K562 (cell line): Measurements from ENCODE around the gene CTSW. TPM values are rescaled to one million over a fixed set of nuclear protein-coding genes. Genes with fewer than 3 reads are reported as not detected.

Source experiments
- ATAC-seq: fragments of 200-7000 bp; cut with Tn5 transposase; 3 replicates; pipeline ENCODE4 v1.9.1; 2020; ENCODE audit warnings: moderate library complexity
- BruUV-seq: library from RNA; stranded (reverse); fragments of 400-500 nt; replicated peaks from 2 replicates; lab custom pipeline; 2021; lab: Mats Ljungman, UMichigan
- CTCF ChIA-PET: fragments of 300-600 bp; formaldehyde crosslinking; extraction: SDS; loops from one replicate; lab custom pipeline; 2021; ENCODE audit warnings: low intra/inter-chr PET ratio; lab: Yijun Ruan, JAX
- POLR2A ChIA-PET: fragments of 300-600, 350-650 bp; sonication (Branson Sonifier 250); formaldehyde crosslinking; extraction: SDS; loops from one replicate; lab custom pipeline; 2021; ENCODE audit warnings: antibody characterized with exemption, inconsistent platforms; lab: Yijun Ruan, JAX
- DNase-seq, 4 experiments: peaks; one replicate each; pipeline versions ENCODE4 v3.0.0 to v3.0.0-alpha.2; 2011 to 2018; ENCODE audit warnings: low spot score in 3 of 4, mixed read lengths in 3 of 4; ENCODE audit errors: extremely low read depth in 1 of 4
- FAIRE-seq: peaks from 2 replicates; lab custom pipeline; 2011; peaks lifted over from hg19 to GRCh38; lab: Jason Lieb, UNC
- H2AFZ ChIP-seq: 2 replicates; pipeline ENCODE4 v1.6.0; 2011; ENCODE audit warnings: low read depth, low read length, control low read depth, inconsistent platforms
- H3K27ac ChIP-seq: fragments of 200-600 bp; 3 replicates; pipeline ENCODE4 v1.8.0; 2011; ENCODE audit warnings: low read depth, mild to moderate bottlenecking, control low read depth, inconsistent platforms, low read length, moderate library complexity, mixed read lengths; ENCODE audit errors: extremely low read depth
- H3K27me3 ChIP-seq, 2 experiments: fragments of 300-600 bp in 1 of 2; 2 replicates in 1 of 2; 3 replicates in 1 of 2; pipeline versions ENCODE4 v1.6.0 to v1.8.0; 2011; ENCODE audit warnings: inconsistent platforms in 2 of 2, low read length in 2 of 2, mild to moderate bottlenecking in 1 of 2, mixed read lengths in 1 of 2, moderate library complexity in 1 of 2; ENCODE audit not compliant: control insufficient read depth in 2 of 2, insufficient read depth in 2 of 2
- H3K36me3 ChIP-seq: fragments of 300-600 bp; 3 replicates; pipeline ENCODE4 v1.8.0; 2011; ENCODE audit warnings: mild to moderate bottlenecking, low read length, inconsistent platforms; ENCODE audit not compliant: control insufficient read depth, insufficient read depth
- H3K4me1 ChIP-seq, 2 experiments: fragments of 200-600 bp in 1 of 2; replicated peaks in 1 of 2; 2 replicates in 1 of 2; 3 replicates in 1 of 2; pipeline versions ENCODE4 v1.5.1 to v1.8.0; 2011; ENCODE audit warnings: inconsistent platforms in 2 of 2, low read length in 2 of 2, mild to moderate bottlenecking in 1 of 2, mixed read lengths in 1 of 2, moderate library complexity in 1 of 2; ENCODE audit not compliant: control insufficient read depth in 2 of 2, insufficient read depth in 2 of 2
- H3K4me2 ChIP-seq: 2 replicates; pipeline ENCODE4 v1.6.1; 2011; ENCODE audit warnings: low read length, control low read depth, inconsistent platforms, mixed read lengths; ENCODE audit not compliant: insufficient read depth
- H3K4me3 ChIP-seq: fragments of 200-600 bp; sonication (generic), shearing (Covaris generic); 2 replicates; pipeline ENCODE4 v1.5.1; 2016; ENCODE audit warnings: control low read depth, inconsistent platforms
- H3K79me2 ChIP-seq: fragments of 200-600 bp; 3 replicates; pipeline ENCODE4 v1.8.0; 2011; ENCODE audit warnings: low read length, inconsistent platforms; ENCODE audit not compliant: control insufficient read depth, insufficient read depth
- H3K9ac ChIP-seq, 2 experiments: 2 replicates each; pipeline versions ENCODE4 v1.6.0 to v1.6.1; 2011; ENCODE audit warnings: low read depth in 2 of 2, low read length in 2 of 2, control low read depth in 1 of 2, inconsistent platforms in 1 of 2, mild to moderate bottlenecking in 1 of 2, mixed read lengths in 1 of 2; ENCODE audit not compliant: insufficient read depth in 1 of 2
- H3K9me1 ChIP-seq: one replicate; pipeline ENCODE4 v1.6.0; 2011; ENCODE audit warnings: inconsistent platforms, mild to moderate bottlenecking, low read length, moderate library complexity; ENCODE audit not compliant: control insufficient read depth, insufficient read depth
- H3K9me3 ChIP-seq: replicated peaks from 2 replicates; pipeline ENCODE4 v1.5.1; 2011; ENCODE audit warnings: low read depth, low read length, inconsistent platforms; ENCODE audit not compliant: control insufficient read depth, insufficient read depth
- H4K20me1 ChIP-seq: replicated peaks from 2 replicates; pipeline ENCODE4 v1.6.1; 2011; ENCODE audit warnings: low read length, inconsistent platforms, mixed read lengths; ENCODE audit not compliant: control insufficient read depth, insufficient read depth
- ARID3A ChIP-seq: IDR thresholded peaks from 2 replicates; pipeline ENCODE4 v1.6.1; 2012; ENCODE audit warnings: low read depth, low read length, improper control_type of control experiment, borderline replicate concordance
- ARNT ChIP-seq, 2 experiments: fragments of 450-650 bp; IDR thresholded peaks; 2 replicates each; pipeline ENCODE4 v1.6.1; 2016; ENCODE audit warnings: mild to moderate bottlenecking in 1 of 2
- GABPB1 ChIP-seq: sonication (generic); formaldehyde crosslinking; IDR thresholded peaks from 2 replicates; pipeline ENCODE4 v1.8.0; 2022; ENCODE audit warnings: mild to moderate bottlenecking, missing genetic modification reagents
- GABPB2 ChIP-seq: fragments of 250-450 bp; sonication (Bioruptor Pico); conservative IDR thresholded peaks from 2 replicates; pipeline ENCODE4 v1.5.1; 2021; ENCODE audit warnings: mild to moderate bottlenecking
- HDAC2 ChIP-seq: fragments of 450-650 bp; IDR thresholded peaks from 2 replicates; pipeline ENCODE4 v1.6.1; 2016; ENCODE audit warnings: mild to moderate bottlenecking
- ILF3 ChIP-seq: fragments of 450-650 bp; IDR thresholded peaks from 2 replicates; pipeline ENCODE4 v1.6.1; 2018; ENCODE audit warnings: antibody characterized with exemption, mild to moderate bottlenecking, moderate library complexity, borderline replicate concordance
- MTA3 ChIP-seq: fragments of 450-650 bp; formaldehyde crosslinking; IDR thresholded peaks from 2 replicates; pipeline ENCODE4 v1.6.1; 2017; ENCODE audit warnings: mild to moderate bottlenecking, borderline replicate concordance
- SMAD1 ChIP-seq: fragments of 150-350 bp; IDR thresholded peaks from 2 replicates; pipeline ENCODE4 v1.6.1; 2014; ENCODE audit warnings: low read length, low read depth; ENCODE audit not compliant: partially characterized antibody
- SMARCB1 ChIP-seq: IDR thresholded peaks from 2 replicates; pipeline ENCODE4 v1.6.1; 2011; ENCODE audit warnings: improper control_type of control experiment, low read depth; ENCODE audit not compliant: insufficient read length
- SUPT5H ChIP-seq: fragments of 450-650 bp; IDR thresholded peaks from 2 replicates; pipeline ENCODE4 v1.6.1; 2016
- ZFP36 ChIP-seq: fragments of 150-350 bp; IDR thresholded peaks from 2 replicates; pipeline ENCODE4 v1.6.1; 2018; ENCODE audit warnings: low read length, low read depth; ENCODE audit not compliant: partially characterized antibody
- ZNF143 ChIP-seq: sonication (generic); formaldehyde crosslinking; IDR thresholded peaks from 2 replicates; pipeline ENCODE4 v1.9.0; 2022; ENCODE audit warnings: mild to moderate bottlenecking, missing genetic modification reagents
- WGBS: fragments of 100-300 bp; shearing (Covaris generic); methylation state at CpG from one replicate; pipeline ENCODE4 v1.1.6; 2016; ENCODE audit warnings: low coverage, mixed read lengths; ENCODE audit not compliant: insufficient coverage; ENCODE audit errors: missing lambda C conversion rate; 5-methylcytosine and 5-hydroxymethylcytosine counted together
- in situ Hi-C: fragments of 300-500 bp; cut with MboI; formaldehyde crosslinking; loops from 4 replicates; pipeline ENCODE4 v1.15.0; 2018; ENCODE audit warnings: inconsistent platforms, mixed read lengths
- intact Hi-C: fragments of 100-400 bp; cut with micrococcal nuclease; formaldehyde crosslinking; loops from 2 replicates; pipeline ENCODE4 v1.14.2; 2022
- polyA plus RNA-seq, 8 experiments: library from polyadenylated mRNA; depleted of rRNA in 4 of 8; stranded (reverse) in 5 of 8; unstranded in 3 of 8; fragments of >200 nt; fragmentation: Nextera tagmentation in 2 of 8; fragmentation: Illumina TruSeq in 1 of 8; extraction: Ambion mirVana in 2 of 8; extraction: Trizol in 1 of 8; gene quantifications; 2 replicates each; pipeline versions ENCODE4 v1.2.1 to v1.2.3, GENCODE V29; 2011 to 2014; ENCODE audit warnings: inconsistent platforms in 1 of 8, missing spikeins in 1 of 8
- total RNA-seq, 7 experiments: library from RNA; depleted of rRNA in 6 of 7; stranded (reverse); fragments of >200 nt in 6 of 7; fragmentation: Illumina TruSeq in 2 of 7; extraction: Trizol in 2 of 7; gene quantifications; 2 replicates each; pipeline versions ENCODE4 v1.2.1 to v1.2.3, GENCODE V29; 2011 to 2021; ENCODE audit warnings: low replicate concordance in 1 of 7
- TF ChIP-seq, protein P1 (sequence below), 3 experiments: fragments of 200-800 bp in 1 of 3; fragments of 250-450 bp in 1 of 3; fragments of 450-650 bp in 1 of 3; sonication (Bioruptor Pico) in 1 of 3; sonication (Bioruptor generic) in 1 of 3; formaldehyde crosslinking in 1 of 3; IDR thresholded peaks; 2 replicates each; pipeline versions ENCODE4 v1.6.1 to v1.8.0; 2016 to 2022; ENCODE audit warnings: mild to moderate bottlenecking in 2 of 3, missing genetic modification characterization in 2 of 3, missing compliant biosample characterization in 1 of 3, moderate library complexity in 1 of 3

CTSW gene
- total and polyA plus RNA-seq, 9 of the 15 experiments (the other 6 are each of a cell fraction or from before 2014, with no cell fraction given), result 0.04 TPM; not detected in 8

DNA sequence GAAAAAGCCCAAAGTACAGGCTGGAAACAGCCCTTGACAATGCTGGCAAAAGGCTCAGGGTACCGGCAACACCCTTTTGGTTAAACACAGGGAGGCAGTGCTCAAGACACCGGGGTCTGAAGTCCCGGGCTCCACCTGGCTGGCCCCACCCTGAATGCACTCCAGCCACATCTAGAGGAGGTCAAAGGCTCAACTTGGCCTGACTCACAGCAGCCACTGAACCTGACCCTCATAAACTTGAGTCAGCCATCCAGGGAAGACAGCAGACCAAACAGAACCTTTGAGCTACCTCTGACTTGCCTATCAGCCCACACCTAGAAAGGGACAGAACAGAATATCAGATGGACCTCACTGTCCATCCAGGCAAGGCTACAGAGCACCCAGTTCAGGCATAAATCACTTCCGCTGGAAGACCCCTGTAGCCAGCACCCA, 25.5 kb upstream of the CTSW start (continued):
- TF ChIP-seq ARID3A, result no peak
- no peak for TF ChIP-seq MTA3
- TF ChIP-seq HDAC2, result no peak
- peak; percentile 33; the same call in 1 of the 2 replicates for TF ChIP-seq GABPB1 (CRISPR knock-in tag)
- 0 out of 2 replicates have a peak, but pooled peaks have one; percentile 10 for TF ChIP-seq SUPT5H
- no peak for TF ChIP-seq ZNF143 (CRISPR knock-in tag)

GRCh38 chr11:65854852-65855837, 24.5 kb upstream of the CTSW start:
- Histone ChIP-seq H3K9me3 (peaks cover 7% of the 10 kb centered on the region; the same call in 1 of the 2 replicates), H3K79me2 (peaks cover 45% of the 10 kb centered on the region), H3K9ac (no peak overlapping the region), H3K27ac (no peak overlapping the region), H3K4me1 (peaks cover 4 to 48% of the 10 kb centered on the region in 2 experiments; a peak in 3 of 5 replicates), H3K4me3 (no peak overlapping the region), H3K9me1 (peaks cover 11% of the 10 kb centered on the region), H3K27me3 (no peaks in the 10 kb centered on the region; a peak in 1 of 5 replicates), H2AFZ (no peak overlapping the region), H4K20me1 (peaks cover 22% of the 10 kb centered on the region), H3K4me2 (no peak overlapping the region), H3K36me3 (peaks cover 56% of the 10 kb centered on the region)
- FAIRE-seq, result no peak
- 87% methylated on average over 10 of the region's 15 CpGs for WGBS
- no peak for DNase-seq
- TSS peak; percentile 59 for BruUV-seq
- in situ Hi-C loops, result no loop called here
- ChIA-PET CTCF (no interaction called here), POLR2A (interaction anchor here (0.6 to 0.8 kb wide), 2 partner anchors 11 to 53 kb away, joined by 3 to 7 read pairs; no protein-coding TSS in a partner anchor)
- intact Hi-C loops, result loop anchor here (5.0 kb wide), 1 partner anchor 47 kb away; the partner anchor contains the start of gene FOSL1
- ATAC-seq, result no peak
- TF ChIP-seq SMAD1 (no peak), SMARCB1 (no peak), ZFP36 (no peak), GABPB2 (CRISPR knock-in tag) (no peak), ARNT (IDR thresholded peaks at IDR 0.05) (no peak), ILF3 (no peak)
- TF ChIP-seq, protein P1, sequence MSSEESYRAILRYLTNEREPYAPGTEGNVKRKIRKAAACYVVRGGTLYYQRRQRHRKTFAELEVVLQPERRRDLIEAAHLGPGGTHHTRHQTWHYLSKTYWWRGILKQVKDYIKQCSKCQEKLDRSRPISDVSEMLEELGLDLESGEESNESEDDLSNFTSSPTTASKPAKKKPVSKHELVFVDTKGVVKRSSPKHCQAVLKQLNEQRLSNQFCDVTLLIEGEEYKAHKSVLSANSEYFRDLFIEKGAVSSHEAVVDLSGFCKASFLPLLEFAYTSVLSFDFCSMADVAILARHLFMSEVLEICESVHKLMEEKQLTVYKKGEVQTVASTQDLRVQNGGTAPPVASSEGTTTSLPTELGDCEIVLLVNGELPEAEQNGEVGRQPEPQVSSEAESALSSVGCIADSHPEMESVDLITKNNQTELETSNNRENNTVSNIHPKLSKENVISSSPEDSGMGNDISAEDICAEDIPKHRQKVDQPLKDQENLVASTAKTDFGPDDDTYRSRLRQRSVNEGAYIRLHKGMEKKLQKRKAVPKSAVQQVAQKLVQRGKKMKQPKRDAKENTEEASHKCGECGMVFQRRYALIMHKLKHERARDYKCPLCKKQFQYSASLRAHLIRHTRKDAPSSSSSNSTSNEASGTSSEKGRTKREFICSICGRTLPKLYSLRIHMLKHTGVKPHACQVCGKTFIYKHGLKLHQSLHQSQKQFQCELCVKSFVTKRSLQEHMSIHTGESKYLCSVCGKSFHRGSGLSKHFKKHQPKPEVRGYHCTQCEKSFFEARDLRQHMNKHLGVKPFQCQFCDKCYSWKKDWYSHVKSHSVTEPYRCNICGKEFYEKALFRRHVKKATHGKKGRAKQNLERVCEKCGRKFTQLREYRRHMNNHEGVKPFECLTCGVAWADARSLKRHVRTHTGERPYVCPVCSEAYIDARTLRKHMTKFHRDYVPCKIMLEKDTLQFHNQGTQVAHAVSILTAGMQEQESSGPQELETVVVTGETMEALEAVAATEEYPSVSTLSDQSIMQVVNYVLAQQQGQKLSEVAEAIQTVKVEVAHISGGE (CRISPR knock-in tag; IDR thresholded peaks at IDR 0.05), result no peak
